HG02885 (cell line): ENCODE measurements around the gene BCAS3.

Experiments used
- ATAC-seq: cut with Tn5 transposase; IDR thresholded peaks from one replicate; pipeline ENCODE4 v1.9.1; 2021; ENCODE audit warnings: mild to moderate bottlenecking; ENCODE audit not compliant: unreplicated experiment, poor library complexity

The BCAS3 gene

GRCh38 chr17:61168506-61168905 lies 490.9 kb downstream of the BCAS3 start:
- no peak for ATAC-seq

GRCh38 chr17:61174310-61174709 lies 496.7 kb downstream of the BCAS3 start:
- ATAC-seq, result no peak

GRCh38 chr17:61175298-61176142 lies 497.9 kb downstream of the BCAS3 start:
- no peak for ATAC-seq

- no peak for ATAC-seq
These were observed 499.7 kb downstream of the BCAS3 start for GRCh38 chr17:61177351-61177750.

GRCh38 chr17:61178284-61178683 lies 500.6 kb downstream of the BCAS3 start:
- no peak for ATAC-seq

GRCh38 chr17:61179380-61179806 lies 501.7 kb downstream of the BCAS3 start:
- no peak for ATAC-seq

- no peak for ATAC-seq
These were observed 506.1 kb downstream of the BCAS3 start for GRCh38 chr17:61183793-61184192.

GRCh38 chr17:61185385-61185784 lies 507.7 kb downstream of the BCAS3 start:
- no peak for ATAC-seq

- no peak for ATAC-seq
These were observed 509.4 kb downstream of the BCAS3 start for GRCh38 chr17:61187038-61187437.

- ATAC-seq, result no peak
These were observed 510.4 kb downstream of the BCAS3 start for GRCh38 chr17:61188081-61188480.

GRCh38 chr17:61189968-61190367 lies 512.3 kb downstream of the BCAS3 start:
- no peak for ATAC-seq

GRCh38 chr17:61196302-61196704 lies 518.7 kb downstream of the BCAS3 start:
- ATAC-seq, result no peak

- no peak for ATAC-seq
These were observed 519.1 kb downstream of the BCAS3 start for GRCh38 chr17:61196799-61197198.

- no peak for ATAC-seq
These were observed 522.0 kb downstream of the BCAS3 start for GRCh38 chr17:61199431-61200338.

GRCh38 chr17:61200339-61200715 lies 522.7 kb downstream of the BCAS3 start:
- no peak for ATAC-seq

GRCh38 chr17:61201211-61201610 lies 523.6 kb downstream of the BCAS3 start:
- no peak for ATAC-seq

GRCh38 chr17:61202564-61202963 lies 524.9 kb downstream of the BCAS3 start:
- no peak for ATAC-seq

GRCh38 chr17:61203671-61204131 lies 526.0 kb downstream of the BCAS3 start:
- ATAC-seq, result no peak

GRCh38 chr17:61204456-61204855 lies 526.8 kb downstream of the BCAS3 start:
- ATAC-seq, result no peak

- ATAC-seq, result no peak
These were observed 527.8 kb downstream of the BCAS3 start for GRCh38 chr17:61205401-61205800.

GRCh38 chr17:61205931-61206330 lies 528.3 kb downstream of the BCAS3 start:
- ATAC-seq, result no peak
